Left ventricle myocardium inferior (tissue), 1 donor: ENCODE results near the gene TMEM176A. TPM values are rescaled to one million over a fixed set of nuclear protein-coding genes. Genes with fewer than 3 reads are reported as not detected.
A peak's percentile ranks its signal among the peaks of the same experiment; 100 is the strongest.

Source experiments
- DNase-seq: peaks from one replicate; pipeline ENCODE4 v3.0.0-alpha.2; 2020
- H3K27ac ChIP-seq: fragments of 200-600 bp; replicated peaks from 2 replicates; pipeline ENCODE4 v1.8.0; 2021
- H3K27me3 ChIP-seq: fragments of 200-600 bp; 2 replicates; pipeline ENCODE4 v1.8.0; 2021; ENCODE audit warnings: low read depth
- H3K36me3 ChIP-seq: fragments of 200-600 bp; 2 replicates; pipeline ENCODE4 v1.8.0; 2021
- H3K4me1 ChIP-seq: fragments of 200-600 bp; 2 replicates; pipeline ENCODE4 v1.8.0; 2021
- H3K4me3 ChIP-seq: fragments of 200-600 bp; 2 replicates; pipeline ENCODE4 v1.8.0; 2021; ENCODE audit warnings: mild to moderate bottlenecking, moderate library complexity
- H3K9me3 ChIP-seq: fragments of 200-600 bp; replicated peaks from 2 replicates; pipeline ENCODE4 v1.8.0; 2021
- CTCF ChIP-seq: fragments of 200-600 bp; IDR thresholded peaks from 2 replicates; pipeline ENCODE4 v1.8.0; 2021; ENCODE audit warnings: antibody characterized with exemption, mild to moderate bottlenecking, borderline replicate concordance
- intact Hi-C: fragments of 100-400 bp; cut with micrococcal nuclease; formaldehyde crosslinking; loops from one replicate; pipeline ENCODE4 v1.11.0; 2022
- total RNA-seq: library from RNA; stranded (reverse); fragmentation: NEBNext Ultra II Directional; extraction: Animal tissue kit (Norgen Biotek cat#: 25700); gene quantifications from one replicate; pipeline ENCODE4 v1.2.1, GENCODE V29; 2021
- donor health status: DM: no; HTN: yes; CAD: no; lungs with severe emphysema.

The TMEM176A gene
- total RNA-seq, 1 donor from 2014 or later = 18.5 TPM

- no peak for DNase-seq
- Histone ChIP-seq H3K9me3 (no peaks in the 10 kb centered on the region), H3K4me3 (no peak overlapping the region), H3K27ac (no peak overlapping the region), H3K4me1 (peaks cover 37% of the 10 kb centered on the region), H3K27me3 (no peaks in the 10 kb centered on the region), H3K36me3 (no peaks in the 10 kb centered on the region)
- intact Hi-C loops = no loop called here
- TF ChIP-seq CTCF = no peak
Observed at GRCh38 chr7:150781961-150782360, 18.6 kb upstream of the TMEM176A start.

- H3K27me3 ChIP-seq = no peaks in the 10 kb centered on the region
- H3K4me3 ChIP-seq = no peak overlapping the region
- H3K9me3 ChIP-seq = no peaks in the 10 kb centered on the region
- no peaks in the 10 kb centered on the region for H3K36me3 ChIP-seq
- intact Hi-C loops = no loop called here
- H3K27ac ChIP-seq = peak overlapping the region; percentile 76
- peaks cover 53% of the 10 kb centered on the region for H3K4me1 ChIP-seq
- no peak for DNase-seq
- TF ChIP-seq CTCF = no peak
Observed at GRCh38 chr7:150784120-150784736, 16.3 kb upstream of the TMEM176A start.

- peak overlapping the region; percentile 76 for H3K27ac ChIP-seq
- H3K9me3 ChIP-seq = no peaks in the 10 kb centered on the region
- H3K4me3 ChIP-seq = no peak overlapping the region
- no peak for DNase-seq
- H3K36me3 ChIP-seq = no peaks in the 10 kb centered on the region
- intact Hi-C loops = no loop called here
- H3K27me3 ChIP-seq = no peaks in the 10 kb centered on the region
- peaks cover 54% of the 10 kb centered on the region for H3K4me1 ChIP-seq
- TF ChIP-seq CTCF = no peak
Observed at GRCh38 chr7:150784954-150785353, 15.6 kb upstream of the TMEM176A start.

GRCh38 chr7:150787321-150788281 is 13.0 kb upstream of the TMEM176A start:
- Histone ChIP-seq H3K4me3 (no peak overlapping the region), H3K36me3 (no peaks in the 10 kb centered on the region), H3K27ac (peak overlapping the region; percentile 76), H3K9me3 (no peaks in the 10 kb centered on the region), H3K4me1 (peaks cover 64% of the 10 kb centered on the region), H3K27me3 (no peaks in the 10 kb centered on the region)
- TF ChIP-seq CTCF = peak; percentile 16
- no peak for DNase-seq
- intact Hi-C loops = no loop called here

GRCh38 chr7:150788474-150789269 is 11.9 kb upstream of the TMEM176A start:
- H3K27me3 ChIP-seq = no peaks in the 10 kb centered on the region
- peaks cover 65% of the 10 kb centered on the region for H3K4me1 ChIP-seq
- no peaks in the 10 kb centered on the region for H3K9me3 ChIP-seq
- H3K4me3 ChIP-seq = no peak overlapping the region
- TF ChIP-seq CTCF = no peak
- intact Hi-C loops = no loop called here
- DNase-seq = peak; percentile 59
- H3K27ac ChIP-seq = peak overlapping the region; percentile 76
- H3K36me3 ChIP-seq = no peaks in the 10 kb centered on the region
